Tongue (tissue), 2 donors: ENCODE data around the gene OAT. TPM values are rescaled to one million over a fixed set of nuclear protein-coding genes. Genes with fewer than 3 reads are reported as not detected.

ENCODE experiments used
- DNase-seq: peaks from one replicate; pipeline ENCODE4 v3.0.0-alpha.2; 2015
- total RNA-seq: library from RNA; depleted of rRNA; stranded (reverse); fragments of >200 nt; gene quantifications from one replicate; pipeline ENCODE4 v1.2.3, GENCODE V29; 2014

OAT gene
- total RNA-seq, 1 donor from 2014 or later: 99.2 TPM

- no peak for DNase-seq
These were observed 64.8 kb downstream of the OAT start for GRCh38 chr10:124353896-124354295.

DNA sequence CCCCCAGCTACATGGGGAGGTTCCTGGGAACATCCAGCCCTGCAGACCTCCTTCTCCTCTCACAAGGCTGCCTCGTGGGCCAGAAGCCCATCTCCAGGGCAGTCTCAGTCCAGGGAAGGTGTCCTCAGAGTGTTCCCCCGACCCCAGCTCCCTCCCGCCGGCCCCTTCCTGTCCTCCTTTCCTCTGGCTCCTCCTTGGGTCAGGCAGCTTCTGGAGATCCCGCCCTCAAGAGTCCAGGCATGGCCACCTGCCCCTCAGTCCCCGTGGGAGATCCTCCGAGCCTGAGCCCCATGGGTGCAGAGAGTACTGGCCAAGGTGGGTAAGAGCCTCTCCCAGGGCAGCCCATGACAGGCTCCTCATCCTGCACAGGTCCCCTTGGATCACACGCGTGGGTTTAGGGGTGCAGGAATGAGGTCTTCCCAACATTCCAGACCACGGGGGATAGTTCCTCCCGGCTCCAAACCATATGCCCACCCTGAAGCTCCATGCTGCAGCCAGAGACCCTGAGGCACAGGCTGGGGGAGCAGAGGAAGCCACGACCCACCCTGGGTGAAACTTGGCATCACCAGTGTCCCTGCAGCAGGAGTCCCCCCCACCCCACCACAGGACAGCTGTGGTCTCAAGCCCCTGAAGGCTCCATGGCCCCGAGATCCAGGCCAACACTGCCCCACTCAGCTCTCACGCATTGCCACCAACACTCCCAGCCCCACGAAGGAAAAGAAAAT, 65.5 kb downstream of the OAT start:
- DNase-seq: no peak

- no peak for DNase-seq
These were observed 67.1 kb downstream of the OAT start for GRCh38 chr10:124351481-124352220.

DNA sequence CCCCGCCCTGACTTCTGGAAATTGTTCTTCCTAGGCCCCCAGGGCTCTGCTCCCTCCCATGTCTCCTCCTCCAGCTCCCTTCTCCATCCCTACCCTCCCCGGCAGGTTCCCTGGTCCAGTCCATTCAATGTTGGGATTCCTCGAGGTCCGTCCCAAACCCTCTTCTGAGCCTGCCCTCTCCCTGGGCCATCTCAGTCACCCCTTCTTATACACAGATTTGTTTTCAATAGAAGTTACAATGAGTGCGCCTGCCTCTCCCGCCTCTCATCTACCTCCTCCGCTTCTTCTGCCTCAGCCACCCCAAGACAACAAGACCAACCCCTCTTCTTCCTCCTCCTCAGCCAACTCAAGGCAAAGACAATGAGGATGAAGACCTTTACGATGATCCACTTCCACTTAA, 67.9 kb downstream of the OAT start:
- no peak for DNase-seq

GRCh38 chr10:124349996-124350280, 68.8 kb downstream of the OAT start:
- no peak for DNase-seq

DNA sequence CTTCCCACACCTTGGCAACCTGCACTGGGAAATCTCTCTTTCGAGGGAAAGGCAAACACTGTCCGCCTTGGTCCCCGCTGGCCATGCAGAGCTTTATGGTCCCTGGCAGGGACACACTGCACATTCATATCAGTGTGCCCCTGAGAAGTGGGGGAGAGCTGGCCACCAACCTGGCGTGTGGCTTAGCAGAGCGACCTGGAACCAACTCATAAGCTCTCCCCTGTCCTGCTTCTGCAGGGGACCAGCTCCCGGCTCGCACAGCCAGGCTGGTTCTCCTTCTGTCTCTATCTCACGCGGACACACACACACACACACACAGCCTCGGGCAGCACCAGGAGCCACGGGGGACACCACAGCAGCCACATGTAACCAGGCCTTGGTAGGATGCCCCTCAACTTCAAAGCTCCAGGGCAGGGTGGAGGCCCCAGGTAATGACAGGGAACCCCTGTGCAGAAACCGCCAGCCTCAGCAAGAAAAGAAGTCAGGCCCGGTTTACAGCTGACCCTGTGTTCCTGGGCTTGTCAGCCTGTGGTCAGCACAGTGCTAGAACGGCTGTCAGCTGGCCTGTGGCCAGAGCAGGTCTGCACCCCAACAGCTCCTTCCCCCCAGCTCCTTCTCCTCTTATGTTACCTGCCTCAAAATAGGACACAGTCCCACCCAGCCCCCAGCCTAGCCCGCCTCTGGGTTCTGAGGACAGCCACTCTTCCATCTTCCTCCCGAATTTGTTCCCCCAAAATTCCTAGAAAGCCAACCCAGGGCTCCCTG, 69.3 kb downstream of the OAT start:
- DNase-seq: no peak

- DNase-seq: no peak
These were observed 69.9 kb downstream of the OAT start for GRCh38 chr10:124348801-124349200.

GRCh38 chr10:124347956-124348355, 70.8 kb downstream of the OAT start:
- DNase-seq: no peak

Other genes starting within 250 kb of the OAT start
- gene NKX1-2, start 31.1 kb upstream of the OAT start, total RNA-seq: not detected
- gene LHPP, start 42.9 kb upstream of the OAT start, total RNA-seq: 12.1 TPM